K562 (cell line): Measurements from ENCODE around the gene ZNHIT3. TPM values are rescaled to one million over a fixed set of nuclear protein-coding genes. Genes with fewer than 3 reads are reported as not detected.

Source experiments
- BRF2 ChIP-seq: IDR thresholded peaks from 3 replicates; pipeline ENCODE4 v1.6.1; 2011; ENCODE audit warnings: borderline replicate concordance, mild to moderate bottlenecking; ENCODE audit not compliant: insufficient read length, insufficient read depth
- E2F6 ChIP-seq, 2 experiments: IDR thresholded peaks; 2 replicates each; pipeline ENCODE4 v1.6.1; 2011; ENCODE audit warnings: borderline replicate concordance in 1 of 2, control low read depth in 1 of 2, low read depth in 1 of 2, low read length in 1 of 2, mild to moderate bottlenecking in 1 of 2, mixed read lengths in 1 of 2, moderate library complexity in 1 of 2; ENCODE audit not compliant: insufficient read depth in 1 of 2, insufficient read length in 1 of 2, poor library complexity in 1 of 2, severe bottlenecking in 1 of 2; ENCODE audit errors: extremely low read depth in 1 of 2
- GTF2F1 ChIP-seq: IDR thresholded peaks from 2 replicates; pipeline ENCODE4 v1.6.1; 2011; ENCODE audit warnings: low read depth, low read length, improper control_type of control experiment
- LEF1 ChIP-seq: fragments of 450-650 bp; IDR thresholded peaks from 2 replicates; pipeline ENCODE4 v1.6.1; 2016; ENCODE audit warnings: mild to moderate bottlenecking
- NBN ChIP-seq: fragments of 450-650 bp; IDR thresholded peaks from 2 replicates; pipeline ENCODE4 v1.6.1; 2016; ENCODE audit warnings: low read depth, mild to moderate bottlenecking
- POLR2AphosphoS2 ChIP-seq: IDR thresholded peaks from 2 replicates; pipeline ENCODE4 v1.6.1; 2012; ENCODE audit warnings: low read length, improper control_type of control experiment
- SIN3B ChIP-seq: fragments of 450-650 bp; IDR thresholded peaks from 2 replicates; pipeline ENCODE4 v1.6.1; 2017; ENCODE audit warnings: low read depth, mild to moderate bottlenecking, moderate library complexity
- SRSF1 ChIP-seq: fragments of 200-400 bp; formaldehyde crosslinking; IDR thresholded peaks from 2 replicates; pipeline ENCODE4 v1.6.1; 2017; ENCODE audit warnings: mild to moderate bottlenecking, low read depth, low read length, moderate library complexity
- ZBTB26 ChIP-seq: fragments of 450-650 bp; formaldehyde crosslinking; IDR thresholded peaks from 2 replicates; pipeline ENCODE4 v1.4.0; 2022; ENCODE audit warnings: missing genetic modification characterization
- ZBTB8A ChIP-seq: fragments of 450-650 bp; IDR thresholded peaks from 2 replicates; pipeline ENCODE4 v1.6.1; 2018; ENCODE audit warnings: mild to moderate bottlenecking, moderate library complexity; ENCODE audit not compliant: partially characterized antibody
- ZNF384 ChIP-seq: IDR thresholded peaks from 2 replicates; pipeline ENCODE4 v1.6.1; 2012; ENCODE audit warnings: low read depth, low read length, improper control_type of control experiment
- ZNF507 ChIP-seq: conservative IDR thresholded peaks from 2 replicates; pipeline ENCODE4 v1.6.1; 2017; ENCODE audit warnings: missing genetic modification characterization, missing compliant biosample characterization
- ZNF511 ChIP-seq: sonication (generic); formaldehyde crosslinking; IDR thresholded peaks from 2 replicates; pipeline ENCODE4 v1.8.0; 2022; ENCODE audit warnings: mild to moderate bottlenecking, missing genetic modification reagents
- ZNF518B ChIP-seq: fragments of 250-450 bp; sonication (Bioruptor Pico); IDR thresholded peaks from 2 replicates; pipeline ENCODE4 v1.5.0; 2021; ENCODE audit warnings: mild to moderate bottlenecking, moderate library complexity
- ZNF644 ChIP-seq: fragments of 200-800 bp; sonication (Bioruptor generic); IDR thresholded peaks from 2 replicates; pipeline ENCODE4 v1.6.1; 2016; ENCODE audit warnings: low read depth, missing genetic modification characterization, missing compliant biosample characterization
- polyA plus RNA-seq, 8 experiments: library from polyadenylated mRNA; depleted of rRNA in 4 of 8; stranded (reverse) in 5 of 8; unstranded in 3 of 8; fragments of >200 nt; fragmentation: Nextera tagmentation in 2 of 8; fragmentation: Illumina TruSeq in 1 of 8; extraction: Ambion mirVana in 2 of 8; extraction: Trizol in 1 of 8; gene quantifications; 2 replicates each; pipeline versions ENCODE4 v1.2.1 to v1.2.3, GENCODE V29; 2011 to 2014; ENCODE audit warnings: inconsistent platforms in 1 of 8, missing spikeins in 1 of 8
- total RNA-seq, 7 experiments: library from RNA; depleted of rRNA in 6 of 7; stranded (reverse); fragments of >200 nt in 6 of 7; fragmentation: Illumina TruSeq in 2 of 7; extraction: Trizol in 2 of 7; gene quantifications; 2 replicates each; pipeline versions ENCODE4 v1.2.1 to v1.2.3, GENCODE V29; 2011 to 2021; ENCODE audit warnings: low replicate concordance in 1 of 7

ZNHIT3 gene
- total and polyA plus RNA-seq, 9 of the 15 experiments (the other 6 are each of a cell fraction or from before 2014, with no cell fraction given), result 45.0 to 300 (median 88.4) TPM

GRCh38 chr17:36482611-36483504 is 3.6 kb upstream of the ZNHIT3 start (continued):
- TF ChIP-seq LEF1 (no peak), ZNF518B (no peak), POLR2AphosphoS2 (no peak), E2F6 (IDR thresholded peaks at IDR 0.05; ENCODE audit: borderline replicate concordance in 1 of 2, extremely low read depth in 1 of 2, insufficient read depth in 1 of 2, insufficient read length in 1 of 2, low read depth in 1 of 2, low read length in 1 of 2, poor library complexity in 1 of 2, severe bottlenecking in 1 of 2) (peak; percentile 100), ZBTB26 (CRISPR knock-in tag) (no peak), GTF2F1 (0 out of 2 replicates have a peak, but pooled peaks have one; percentile 48), SRSF1 (no peak), BRF2 (no peak), ZNF644 (no peak), SIN3B (peak; percentile 49; the same call in 1 of the 2 replicates), ZNF507 (tag) (no peak), NBN (no peak), ZNF384 (0 out of 2 replicates have a peak, but pooled peaks have one; percentile 5), ZNF511 (peak; percentile 98), ZBTB8A (no peak)
